HPDE6-E6E7 (cell line): ENCODE data around the gene WIPF2.

Experiments
- DNase-seq: peaks from one replicate; pipeline ENCODE4 v3.0.0; 2011; ENCODE audit warnings: missing footprints; ENCODE audit errors: extremely low spot score

WIPF2 gene, protein sequence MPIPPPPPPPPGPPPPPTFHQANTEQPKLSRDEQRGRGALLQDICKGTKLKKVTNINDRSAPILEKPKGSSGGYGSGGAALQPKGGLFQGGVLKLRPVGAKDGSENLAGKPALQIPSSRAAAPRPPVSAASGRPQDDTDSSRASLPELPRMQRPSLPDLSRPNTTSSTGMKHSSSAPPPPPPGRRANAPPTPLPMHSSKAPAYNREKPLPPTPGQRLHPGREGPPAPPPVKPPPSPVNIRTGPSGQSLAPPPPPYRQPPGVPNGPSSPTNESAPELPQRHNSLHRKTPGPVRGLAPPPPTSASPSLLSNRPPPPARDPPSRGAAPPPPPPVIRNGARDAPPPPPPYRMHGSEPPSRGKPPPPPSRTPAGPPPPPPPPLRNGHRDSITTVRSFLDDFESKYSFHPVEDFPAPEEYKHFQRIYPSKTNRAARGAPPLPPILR

DNA sequence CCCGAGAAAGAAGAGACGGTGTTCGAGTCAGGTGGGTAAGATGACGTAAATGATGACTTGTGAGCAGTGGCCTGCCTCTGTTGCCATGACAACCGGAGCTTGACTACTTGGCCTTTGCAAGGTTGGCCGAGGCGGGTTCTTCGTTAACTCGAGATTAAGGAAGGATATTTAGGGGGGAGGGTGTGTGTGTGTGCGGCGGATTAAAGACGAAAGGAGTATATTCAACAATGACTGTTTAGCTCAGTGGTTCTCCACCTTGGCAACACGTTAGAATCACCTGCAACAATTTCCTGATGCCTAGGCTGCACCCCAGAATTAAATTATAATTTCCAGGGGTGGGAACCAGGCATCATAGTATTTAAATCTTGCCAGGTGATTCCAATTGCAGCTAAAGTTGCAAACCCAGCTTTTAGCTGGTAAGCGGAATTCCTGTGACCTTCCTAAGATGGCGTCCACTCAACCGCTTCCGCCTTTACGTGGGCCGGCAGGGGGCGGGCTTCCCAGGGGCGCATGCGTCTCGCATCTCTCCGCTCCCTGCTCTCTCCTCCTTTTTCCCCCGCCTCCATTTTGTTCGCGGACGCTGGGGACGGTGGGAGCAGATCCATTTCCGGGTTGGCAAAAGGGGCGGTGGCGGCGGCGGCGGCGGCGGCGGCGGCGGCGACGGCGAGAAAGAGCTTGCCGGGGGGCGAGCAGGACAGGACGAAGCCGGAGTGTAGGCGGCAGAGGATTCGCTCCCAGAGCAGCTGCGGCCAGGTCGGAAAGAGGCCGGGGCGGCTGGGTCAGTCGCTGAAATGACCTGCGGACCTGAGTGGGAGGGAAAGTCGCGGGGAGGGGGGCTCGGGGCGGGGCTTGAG lies at the start of gene WIPF2:
Gene WIPF2, plus strand, starts transcription at position 565 of the 854 bp plus-strand sequence. CDS start 37,156 bp downstream, outside the sequence.
- DNase-seq, result peak; percentile 87

- DNase-seq, result no peak
Observed at GRCh38 chr17:40170325-40170724, 48.8 kb upstream of the WIPF2 start.

DNA sequence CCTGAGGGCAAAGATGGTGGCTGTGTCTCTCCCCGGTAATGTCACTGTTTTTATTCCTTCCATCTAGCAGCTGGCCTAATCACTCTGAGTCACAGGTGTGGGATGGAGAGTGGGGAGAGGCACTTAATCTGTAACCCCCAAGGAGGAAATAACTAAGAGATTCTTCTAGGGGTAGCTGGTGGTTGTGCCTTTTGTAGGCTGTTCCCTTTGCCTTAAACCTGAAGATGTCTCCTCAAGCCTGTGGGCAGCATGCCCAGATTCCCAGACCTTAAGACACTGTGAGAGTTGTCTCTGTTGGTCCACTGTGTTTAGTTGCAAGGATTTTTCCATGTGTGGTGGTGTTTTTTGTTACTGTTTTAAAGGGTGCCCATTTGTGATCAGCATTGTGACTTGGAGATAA lies 47.4 kb upstream of the WIPF2 start:
- DNase-seq, result no peak

- no peak for DNase-seq
Observed at GRCh38 chr17:40173091-40173777, 45.9 kb upstream of the WIPF2 start.

- no peak for DNase-seq
Observed at GRCh38 chr17:40173778-40174135, 45.3 kb upstream of the WIPF2 start.

GRCh38 chr17:40174514-40174913 lies 44.6 kb upstream of the WIPF2 start:
- no peak for DNase-seq

DNA sequence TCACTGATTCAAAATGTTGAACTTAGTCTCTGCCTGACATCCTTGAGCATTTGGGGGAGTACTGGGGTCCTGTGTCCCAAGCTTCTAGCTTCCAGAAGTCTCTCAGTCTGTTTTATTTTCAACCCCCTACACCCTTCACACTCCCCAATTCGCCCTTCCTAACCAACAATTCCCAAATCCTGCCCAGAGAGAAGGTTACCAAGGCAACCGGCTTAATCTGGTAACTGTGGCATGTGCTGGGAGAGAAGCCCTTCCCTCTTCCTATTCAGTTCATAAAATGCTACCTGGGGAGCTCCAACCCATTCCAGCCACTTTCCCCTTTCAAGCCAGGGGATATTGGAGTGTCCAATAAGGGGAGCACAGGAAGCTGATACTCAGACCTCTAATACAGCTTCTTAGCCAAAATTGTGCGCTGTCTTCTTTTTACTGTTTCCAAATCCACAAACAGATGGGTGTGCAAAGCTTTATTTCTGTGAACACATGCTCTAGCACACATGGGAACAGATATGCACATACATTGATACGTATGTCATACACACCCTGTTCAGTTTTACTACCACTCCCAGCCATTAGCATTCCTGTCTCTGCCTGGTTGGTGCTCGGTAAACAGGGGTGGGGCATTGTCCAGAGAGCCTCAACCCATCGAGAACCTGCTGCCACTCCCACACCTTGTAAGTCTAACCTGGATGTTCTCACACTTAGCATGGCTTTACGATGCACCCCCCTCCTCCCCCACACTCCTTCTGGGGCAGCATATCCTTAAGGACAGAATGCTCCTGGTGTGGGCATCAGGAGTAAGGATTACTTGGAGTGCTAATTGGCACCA lies 43.0 kb upstream of the WIPF2 start:
- DNase-seq, result peak; percentile 79

GRCh38 chr17:40176754-40177110 lies 42.4 kb upstream of the WIPF2 start:
- peak; percentile 96 for DNase-seq

- peak; percentile 64 for DNase-seq
Observed at GRCh38 chr17:40177275-40177874, 41.7 kb upstream of the WIPF2 start, which contains the start of gene RAPGEFL1. Gene RAPGEFL1, plus strand, starts transcription at chr17:40177470. Its CDS starts 392 bp downstream, at chr17:40177862.

DNA sequence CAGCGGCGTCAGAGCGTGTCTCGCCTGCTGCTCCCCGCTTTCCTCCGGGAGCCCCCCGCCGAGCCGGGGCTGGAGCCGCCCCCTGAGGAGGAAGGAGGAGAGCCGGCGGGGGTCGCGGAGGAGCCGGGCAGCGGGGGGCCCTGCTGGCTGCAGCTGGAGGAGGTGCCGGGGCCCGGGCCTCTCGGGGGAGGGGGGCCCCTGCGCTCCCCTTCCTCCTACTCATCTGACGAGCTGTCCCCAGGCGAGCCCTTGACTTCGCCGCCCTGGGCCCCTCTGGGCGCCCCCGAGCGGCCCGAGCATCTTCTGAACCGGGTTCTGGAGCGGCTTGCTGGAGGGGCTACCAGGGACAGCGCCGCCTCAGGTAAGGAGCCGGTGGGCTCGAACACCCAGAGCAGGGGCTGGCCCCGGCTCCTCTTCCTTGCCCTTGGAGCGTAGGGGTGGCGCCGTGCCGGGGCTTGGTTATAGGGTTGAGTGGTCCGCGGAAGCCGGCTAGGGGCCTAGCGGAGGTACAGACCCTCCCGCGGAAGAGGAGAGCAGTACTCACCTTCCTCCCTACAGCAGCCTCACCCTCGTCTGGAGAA lies 41.0 kb upstream of the WIPF2 start:
- no peak for DNase-seq

DNA sequence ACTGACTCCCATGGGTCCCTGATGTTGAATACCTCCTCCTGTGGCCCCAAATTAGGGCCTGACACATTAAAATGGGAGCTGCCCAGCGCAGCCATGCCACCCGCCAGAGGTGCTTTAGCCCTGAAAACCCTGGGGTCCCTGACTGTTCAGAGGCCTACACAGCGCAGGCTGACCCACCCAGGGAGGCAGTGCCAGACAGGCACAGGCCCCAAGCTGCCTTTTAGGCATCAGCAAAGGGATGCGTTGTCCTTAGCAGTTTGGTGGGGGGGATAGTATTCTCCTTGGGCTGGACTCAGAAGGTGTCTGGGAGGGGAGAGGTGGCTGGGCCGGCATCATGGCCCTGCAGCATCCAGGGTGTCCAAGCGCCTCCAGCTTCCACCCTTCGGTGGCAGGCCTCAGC lies 40.4 kb upstream of the WIPF2 start:
- no peak for DNase-seq

DNA sequence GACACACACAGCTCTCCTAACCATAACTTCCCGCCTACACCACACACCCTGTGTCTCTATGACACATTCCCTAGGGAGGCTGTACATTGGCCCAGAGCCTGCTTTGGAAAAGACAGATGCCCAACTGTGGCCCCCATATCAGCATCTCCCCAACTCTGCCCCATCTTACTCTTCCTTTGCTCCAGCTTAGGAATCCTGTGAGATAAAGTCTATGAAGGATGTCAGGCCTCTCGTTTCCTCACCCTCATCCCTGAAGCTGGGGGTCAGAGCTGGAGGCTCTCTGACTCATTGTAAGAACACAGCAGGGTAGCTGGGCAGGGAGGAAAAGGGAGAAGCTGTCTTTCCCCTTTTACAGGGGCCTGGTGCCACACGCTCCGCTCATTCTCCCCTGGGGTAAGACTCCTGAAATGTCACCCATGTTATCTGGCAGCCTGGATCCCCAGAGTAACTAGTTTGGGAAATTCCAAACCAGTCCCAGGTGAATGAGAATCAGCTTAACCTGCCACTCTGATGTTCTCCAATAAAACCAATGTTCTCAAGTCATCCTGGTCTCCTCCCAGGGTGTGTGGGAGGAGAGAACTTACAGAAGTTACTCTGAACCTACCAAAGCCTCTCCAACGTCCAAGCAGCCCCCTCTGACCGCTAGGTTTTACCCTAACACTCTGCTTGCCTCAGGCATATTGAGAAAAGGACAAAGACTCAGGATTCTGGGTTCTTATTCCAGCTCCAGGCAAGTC lies 39.0 kb upstream of the WIPF2 start:
- peak; percentile 67 for DNase-seq

GRCh38 chr17:40180694-40181093 lies 38.4 kb upstream of the WIPF2 start:
- no peak for DNase-seq

DNA sequence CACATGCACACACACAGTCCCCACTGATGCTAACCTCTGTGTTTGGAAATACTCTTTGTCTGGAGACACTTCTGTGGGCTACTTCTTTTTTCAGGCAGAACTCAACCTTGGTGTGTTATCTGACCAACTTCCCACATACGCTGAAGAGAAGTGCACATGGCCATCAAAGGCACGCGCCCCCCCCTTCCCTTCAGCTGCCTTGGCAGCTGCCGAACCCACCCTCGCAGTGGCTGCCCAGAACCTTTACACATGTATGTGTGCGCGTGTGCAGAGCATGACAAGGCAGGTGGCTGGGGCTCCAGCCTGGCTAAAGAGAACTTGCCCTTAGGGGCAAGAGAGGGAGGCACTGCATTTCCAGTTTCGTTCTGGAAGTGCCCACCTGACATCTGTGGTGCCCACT lies 37.9 kb upstream of the WIPF2 start:
- DNase-seq, result no peak

- DNase-seq, result no peak
Observed at GRCh38 chr17:40182606-40183005, 36.5 kb upstream of the WIPF2 start.

DNA sequence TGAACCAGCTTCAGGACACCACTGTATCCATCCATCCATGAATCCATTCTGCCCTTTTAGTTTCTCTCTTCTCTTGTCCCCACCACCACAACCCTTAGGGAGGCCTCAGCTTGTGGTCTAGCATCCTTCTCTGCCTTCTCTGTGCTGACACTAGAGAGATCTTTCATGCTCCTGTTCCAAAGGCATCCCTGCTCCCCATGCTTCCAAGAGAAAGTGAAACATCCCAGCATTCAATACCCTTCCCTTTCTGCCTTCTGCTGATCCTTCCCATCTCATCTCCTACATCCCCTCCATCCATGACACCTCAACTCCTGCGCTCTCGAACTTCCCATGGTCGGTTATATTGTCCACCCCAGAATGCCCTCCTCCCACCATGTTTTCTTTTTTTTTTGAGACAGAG lies 31.9 kb upstream of the WIPF2 start:
- no peak for DNase-seq

- no peak for DNase-seq
Observed at GRCh38 chr17:40188694-40189093, 30.4 kb upstream of the WIPF2 start.

GRCh38 chr17:40190197-40191021 lies 28.7 kb upstream of the WIPF2 start:
- no peak for DNase-seq
